Measurements from ENCODE around the gene VIPR2. TPM values are rescaled to one million over a fixed set of nuclear protein-coding genes. Genes with fewer than 3 reads are reported as not detected.
"Not testable (repeated sequence)": the region's sequence is repeated elsewhere in the genome, so short reads cannot be mapped to it uniquely, and the experiment has no call there.

The VIPR2 gene
- total and polyA plus RNA-seq, 4 donors, result 0.02 to 0.91 (median 0.73) TPM

DNA sequence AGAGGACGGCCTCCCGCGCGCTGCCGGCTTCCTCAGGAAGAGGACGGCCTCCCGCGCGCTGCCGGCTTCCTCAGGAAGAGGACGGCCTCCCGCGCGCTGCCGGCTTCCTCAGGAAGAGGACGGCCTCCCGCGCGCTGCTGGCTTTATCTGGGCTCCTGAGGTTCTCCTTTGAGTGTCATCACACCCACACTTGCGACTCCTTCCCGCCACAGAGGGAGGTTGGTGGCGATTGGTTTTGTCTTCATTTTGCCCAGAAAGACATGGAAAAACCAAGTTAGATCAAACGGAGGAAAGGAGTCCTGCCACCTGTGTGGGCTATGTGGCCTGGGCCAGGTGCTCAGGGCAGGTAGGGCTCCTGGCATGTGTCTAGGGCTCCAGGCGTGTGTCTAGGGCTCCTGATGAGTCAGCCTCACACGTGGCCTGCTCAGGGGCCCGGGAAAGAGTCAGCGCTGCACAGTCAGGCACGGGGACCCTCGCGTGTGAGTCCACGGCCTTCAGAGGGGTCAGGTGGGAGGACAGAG is 138.0 kb downstream of the VIPR2 start:
- no peak for DNase-seq
- Histone ChIP-seq H3K4me3 (no peak overlapping the region), H3K4me1 (ENCODE audit: control insufficient read depth in 5 of 5, insufficient read depth in 5 of 5, low read length in 5 of 5) (no peaks in the 10 kb centered on the region), H3K9me3 (ENCODE audit: control insufficient read depth in 4 of 4, insufficient read depth in 3 of 4, low read length in 3 of 4) (no peaks in the 10 kb centered on the region), H3K27ac (ENCODE audit: low read depth in 1 of 2, low read length in 1 of 2) (no peak overlapping the region), H3K36me3 (ENCODE audit: control insufficient read depth in 4 of 4, insufficient read depth in 4 of 4, low read length in 4 of 4) (no peaks in the 10 kb centered on the region), H3K27me3 (ENCODE audit: control insufficient read depth in 3 of 3, insufficient read depth in 3 of 3, low read length in 2 of 3) (no peaks in the 10 kb centered on the region), H3K9ac (ENCODE audit: insufficient read depth in 1 of 2, low read length in 2 of 2) (no peak overlapping the region)
- ATAC-seq (ENCODE audit: insufficient read depth, low FRiP score), result no peak
- WGBS, 2 donors, result 89 to 93% methylated on average over 21 to 31 of the region's 31 CpGs
- TF ChIP-seq, protein P1, sequence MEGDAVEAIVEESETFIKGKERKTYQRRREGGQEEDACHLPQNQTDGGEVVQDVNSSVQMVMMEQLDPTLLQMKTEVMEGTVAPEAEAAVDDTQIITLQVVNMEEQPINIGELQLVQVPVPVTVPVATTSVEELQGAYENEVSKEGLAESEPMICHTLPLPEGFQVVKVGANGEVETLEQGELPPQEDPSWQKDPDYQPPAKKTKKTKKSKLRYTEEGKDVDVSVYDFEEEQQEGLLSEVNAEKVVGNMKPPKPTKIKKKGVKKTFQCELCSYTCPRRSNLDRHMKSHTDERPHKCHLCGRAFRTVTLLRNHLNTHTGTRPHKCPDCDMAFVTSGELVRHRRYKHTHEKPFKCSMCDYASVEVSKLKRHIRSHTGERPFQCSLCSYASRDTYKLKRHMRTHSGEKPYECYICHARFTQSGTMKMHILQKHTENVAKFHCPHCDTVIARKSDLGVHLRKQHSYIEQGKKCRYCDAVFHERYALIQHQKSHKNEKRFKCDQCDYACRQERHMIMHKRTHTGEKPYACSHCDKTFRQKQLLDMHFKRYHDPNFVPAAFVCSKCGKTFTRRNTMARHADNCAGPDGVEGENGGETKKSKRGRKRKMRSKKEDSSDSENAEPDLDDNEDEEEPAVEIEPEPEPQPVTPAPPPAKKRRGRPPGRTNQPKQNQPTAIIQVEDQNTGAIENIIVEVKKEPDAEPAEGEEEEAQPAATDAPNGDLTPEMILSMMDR (IDR thresholded peaks at IDR 0.05; ENCODE audit: control extremely low read depth, extremely low read depth), result no peak

DNA sequence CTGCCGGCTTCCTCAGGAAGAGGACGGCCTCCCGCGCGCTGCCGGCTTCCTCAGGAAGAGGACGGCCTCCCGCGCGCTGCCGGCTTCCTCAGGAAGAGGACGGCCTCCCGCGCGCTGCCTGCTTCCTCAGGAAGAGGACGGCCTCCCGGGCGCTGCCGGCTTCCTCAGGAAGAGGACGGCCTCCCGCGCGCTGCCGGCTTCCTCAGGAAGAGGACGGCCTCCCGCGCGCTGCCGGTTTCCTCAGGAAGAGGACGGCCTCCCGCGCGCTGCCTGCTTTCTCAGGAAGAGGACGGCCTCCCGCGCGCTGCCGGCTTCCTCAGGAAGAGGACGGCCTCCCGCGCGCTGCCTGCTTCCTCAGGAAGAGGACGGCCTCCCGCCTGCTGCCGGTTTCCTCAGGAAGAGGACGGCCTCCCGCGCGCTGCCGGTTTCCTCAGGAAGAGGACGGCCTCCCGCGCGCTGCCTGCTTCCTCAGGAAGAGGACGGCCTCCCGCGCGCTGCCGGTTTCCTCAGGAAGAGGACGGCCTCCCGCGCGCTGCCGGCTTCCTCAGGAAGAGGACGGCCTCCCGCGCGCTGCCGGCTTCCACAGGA is 138.6 kb downstream of the VIPR2 start:
- H3K4me1 ChIP-seq (ENCODE audit: control insufficient read depth in 5 of 5, insufficient read depth in 5 of 5, low read length in 5 of 5), result not testable (repeated sequence)

DNA sequence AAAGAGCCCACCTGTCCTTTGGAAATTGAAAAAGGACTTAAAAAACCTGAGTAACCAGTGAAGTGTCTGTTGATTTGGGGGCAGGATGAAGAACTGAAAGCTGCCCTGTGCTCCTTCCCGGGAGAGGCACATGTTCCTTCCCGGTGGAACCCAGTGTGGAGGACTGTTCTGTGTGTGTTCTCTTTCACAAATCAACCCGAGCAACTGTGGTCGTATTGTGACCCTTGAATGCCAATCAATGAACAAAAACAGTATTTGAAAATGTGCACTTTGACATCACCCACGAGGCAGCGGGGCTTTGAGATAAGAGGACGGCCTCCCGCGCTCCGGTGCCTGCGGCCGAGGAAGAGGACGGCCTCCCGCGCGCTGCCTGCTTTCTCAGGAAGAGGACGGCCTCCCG is 139.0 kb downstream of the VIPR2 start:
- Histone ChIP-seq H3K4me3 (no peak overlapping the region), H3K4me1 (ENCODE audit: control insufficient read depth in 5 of 5, insufficient read depth in 5 of 5, low read length in 5 of 5) (no peaks in the 10 kb centered on the region), H3K9me3 (ENCODE audit: control insufficient read depth in 4 of 4, insufficient read depth in 3 of 4, low read length in 3 of 4) (no peaks in the 10 kb centered on the region), H3K9ac (ENCODE audit: insufficient read depth in 1 of 2, low read length in 2 of 2) (no peak overlapping the region), H3K36me3 (ENCODE audit: control insufficient read depth in 4 of 4, insufficient read depth in 4 of 4, low read length in 4 of 4) (no peaks in the 10 kb centered on the region), H3K27me3 (ENCODE audit: control insufficient read depth in 3 of 3, insufficient read depth in 3 of 3, low read length in 2 of 3) (no peaks in the 10 kb centered on the region), H3K27ac (ENCODE audit: low read depth in 1 of 2, low read length in 1 of 2) (no peak overlapping the region)
- DNase-seq, result no peak
- ATAC-seq (ENCODE audit: insufficient read depth, low FRiP score), result no peak
- TF ChIP-seq, protein P1 (IDR thresholded peaks at IDR 0.05; ENCODE audit: control extremely low read depth, extremely low read depth), result no peak
- WGBS, 2 donors, result 84 to 86% methylated on average over 18 of the region's 18 CpGs

More for the DNA sequence above, 138.6 kb downstream of the VIPR2 start:
- not testable (repeated sequence) for H3K27ac ChIP-seq (ENCODE audit: low read depth in 1 of 2, low read length in 1 of 2); H3K9ac ChIP-seq (ENCODE audit: insufficient read depth in 1 of 2, low read length in 2 of 2); ATAC-seq (ENCODE audit: insufficient read depth, low FRiP score); H3K4me3 ChIP-seq; DNase-seq; H3K9me3 ChIP-seq (ENCODE audit: control insufficient read depth in 4 of 4, insufficient read depth in 3 of 4, low read length in 3 of 4); H3K36me3 ChIP-seq (ENCODE audit: control insufficient read depth in 4 of 4, insufficient read depth in 4 of 4, low read length in 4 of 4); H3K27me3 ChIP-seq (ENCODE audit: control insufficient read depth in 3 of 3, insufficient read depth in 3 of 3, low read length in 2 of 3)
- WGBS, 2 donors, result 78% methylated on average over 18 of the region's 69 CpGs; no CpG with 5 or more reads in 1 of the 2 donors

DNA sequence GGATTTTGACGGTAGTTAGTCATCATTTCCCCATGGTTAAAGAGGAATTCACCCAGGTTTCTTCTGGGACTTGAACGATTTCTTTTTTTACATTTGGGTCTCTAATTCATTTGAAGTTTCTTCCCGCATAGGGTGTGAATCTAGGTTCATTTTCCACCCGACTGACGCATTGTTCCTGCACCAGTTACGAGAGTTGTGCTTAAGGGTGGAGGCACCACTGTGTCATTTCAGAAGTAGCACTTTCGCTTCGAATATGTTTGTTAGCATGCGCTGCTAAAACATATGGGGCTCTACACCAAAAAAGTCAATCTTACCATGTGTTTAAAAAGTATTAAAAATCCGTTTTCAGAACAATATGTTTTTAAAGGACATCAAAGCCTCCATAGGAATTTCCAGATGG is 140.3 kb downstream of the VIPR2 start:
- WGBS, 2 donors, result 84 to 92% methylated on average over 10 of the region's 10 CpGs
- Histone ChIP-seq H3K27ac (ENCODE audit: low read depth in 1 of 2, low read length in 1 of 2) (no peak overlapping the region), H3K4me1 (ENCODE audit: control insufficient read depth in 5 of 5, insufficient read depth in 5 of 5, low read length in 5 of 5) (no peaks in the 10 kb centered on the region), H3K4me3 (no peak overlapping the region), H3K36me3 (ENCODE audit: control insufficient read depth in 4 of 4, insufficient read depth in 4 of 4, low read length in 4 of 4) (no peaks in the 10 kb centered on the region), H3K27me3 (ENCODE audit: control insufficient read depth in 3 of 3, insufficient read depth in 3 of 3, low read length in 2 of 3) (no peaks in the 10 kb centered on the region), H3K9me3 (ENCODE audit: control insufficient read depth in 4 of 4, insufficient read depth in 3 of 4, low read length in 3 of 4) (no peaks in the 10 kb centered on the region), H3K9ac (ENCODE audit: insufficient read depth in 1 of 2, low read length in 2 of 2) (no peak overlapping the region)
- TF ChIP-seq, protein P1 (IDR thresholded peaks at IDR 0.05; ENCODE audit: control extremely low read depth, extremely low read depth), result no peak
- DNase-seq, result no peak
- ATAC-seq (ENCODE audit: insufficient read depth, low FRiP score), result no peak

Measured in lung (tissue), 12 donors.